NOMO-1 treated with dmso at 0.1 percent for 144 hours (cell line): ENCODE results near the gene KCNN4.
A peak's percentile ranks its signal among the peaks of the same experiment; 100 is the strongest.

Source experiments
- DNase-seq: peaks from one replicate; lab custom pipeline; 2025; ENCODE audit not compliant: unreplicated experiment; lab: John Stamatoyannopoulos, UW

The KCNN4 gene

DNA sequence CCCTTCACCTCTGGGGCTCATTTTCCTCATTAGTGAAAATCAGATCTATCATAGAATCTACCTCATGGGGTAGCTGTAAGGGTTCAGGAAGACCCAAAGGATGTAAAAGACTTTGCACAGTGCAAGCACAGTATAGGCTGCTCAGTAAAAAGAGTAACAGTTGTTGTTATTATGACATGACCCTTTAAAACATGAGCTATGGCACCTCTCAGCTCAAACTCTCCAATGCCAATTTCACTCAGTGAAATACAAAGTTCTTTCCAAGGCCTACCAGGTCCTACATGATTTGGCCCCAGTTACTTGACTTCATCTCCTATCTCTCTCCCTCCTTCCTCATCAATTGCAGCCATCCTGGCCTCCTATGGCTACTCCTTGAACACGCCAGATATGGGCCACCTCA, 30.9 kb downstream of the KCNN4 start:
- DNase-seq = no peak

GRCh38 chr19:43749152-43749551, 31.6 kb downstream of the KCNN4 start:
- no peak for DNase-seq

- DNase-seq = no peak
Observed at GRCh38 chr19:43748685-43749084, 32.1 kb downstream of the KCNN4 start.

DNA sequence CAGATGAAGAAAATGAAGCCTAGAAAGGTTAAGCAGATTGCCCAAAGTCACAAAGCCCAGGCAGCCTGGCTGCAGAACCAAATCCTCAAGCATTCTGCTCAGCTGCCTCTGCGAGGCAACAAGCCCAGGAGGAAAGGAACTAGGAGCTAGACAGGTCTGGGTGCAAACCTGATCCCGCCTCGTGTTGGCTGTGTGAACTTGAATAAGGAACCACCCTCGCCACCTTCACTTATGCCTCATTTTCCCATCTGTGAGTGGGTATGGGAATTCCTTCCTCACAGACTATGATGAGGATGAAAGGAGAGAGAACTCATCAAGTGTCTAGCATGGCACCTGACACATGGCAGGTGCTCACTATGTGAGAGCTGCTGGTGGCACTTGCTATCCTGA, 32.6 kb downstream of the KCNN4 start:
- DNase-seq = no peak

DNA sequence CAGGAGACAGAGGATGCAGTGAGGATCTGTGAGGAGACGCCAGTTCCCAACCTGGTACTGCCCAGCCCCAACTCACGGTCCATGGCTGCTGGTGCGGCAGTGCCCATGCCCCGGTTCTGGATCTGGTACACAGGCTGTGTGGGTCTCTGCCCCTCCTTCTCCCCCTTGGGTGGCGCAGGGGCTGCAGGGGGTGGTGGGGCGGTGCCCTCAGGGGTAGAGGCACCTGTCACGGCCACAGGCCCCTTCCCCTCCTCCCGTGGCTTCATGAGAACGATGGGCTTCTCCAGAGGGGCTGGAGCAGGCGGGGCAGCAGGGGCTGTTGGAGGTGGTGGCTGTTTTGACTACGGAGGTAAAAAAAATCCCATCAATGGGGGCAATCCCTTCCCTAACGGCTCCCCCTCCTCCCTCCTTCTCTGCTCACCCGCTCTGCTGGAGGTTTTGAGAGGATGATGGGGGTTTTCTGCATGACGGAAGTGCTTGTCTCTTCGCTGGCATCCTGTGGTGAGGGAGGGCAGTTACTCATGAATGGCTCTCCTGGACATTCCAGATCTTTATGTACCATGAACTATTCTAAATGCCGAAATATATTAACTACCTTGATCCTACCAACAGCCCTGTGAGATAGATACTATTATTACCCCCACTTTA, 33.1 kb downstream of the KCNN4 start:
- no peak for DNase-seq

GRCh38 chr19:43743059-43743458, 37.7 kb downstream of the KCNN4 start:
- DNase-seq = no peak

GRCh38 chr19:43741075-43741825, 39.5 kb downstream of the KCNN4 start:
- no peak for DNase-seq

DNA sequence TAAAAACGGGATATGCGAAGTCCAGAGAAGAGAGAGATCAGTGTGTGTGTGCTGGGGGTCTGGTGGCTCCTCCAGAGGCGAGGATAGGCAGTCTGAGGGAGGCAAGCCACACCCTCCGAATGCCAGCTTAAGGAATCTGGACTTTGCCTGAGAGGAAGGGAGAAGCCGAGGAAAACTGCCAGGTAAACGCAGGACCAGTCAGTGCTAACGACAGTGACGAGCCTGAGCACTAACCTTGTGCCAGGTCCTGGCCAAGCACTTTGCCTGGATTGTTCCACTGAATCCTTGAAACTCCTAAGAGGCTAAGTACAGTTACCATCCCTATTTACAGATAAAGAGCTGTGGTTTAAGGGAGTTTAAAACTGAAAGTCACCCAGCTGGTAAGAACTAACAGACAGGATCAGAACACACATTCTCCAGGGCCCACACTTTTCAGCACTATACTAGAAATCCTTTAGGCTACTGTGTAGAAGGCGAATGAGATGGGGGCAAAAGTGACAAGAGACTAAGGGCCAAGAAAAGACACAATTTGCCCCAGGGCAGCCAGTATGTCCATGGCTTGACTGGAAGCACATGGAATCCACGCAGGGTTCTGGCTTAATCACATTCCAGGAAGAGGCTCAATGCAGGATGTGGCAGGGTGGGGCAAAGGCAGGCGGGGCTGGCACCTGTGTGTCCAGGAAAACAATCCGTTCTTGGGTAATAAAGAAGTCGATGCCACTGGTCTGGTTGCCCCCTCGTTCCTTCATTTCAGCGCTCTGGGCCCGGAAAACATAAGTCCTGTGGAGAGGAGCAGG, 41.1 kb downstream of the KCNN4 start:
- DNase-seq = no peak

DNA sequence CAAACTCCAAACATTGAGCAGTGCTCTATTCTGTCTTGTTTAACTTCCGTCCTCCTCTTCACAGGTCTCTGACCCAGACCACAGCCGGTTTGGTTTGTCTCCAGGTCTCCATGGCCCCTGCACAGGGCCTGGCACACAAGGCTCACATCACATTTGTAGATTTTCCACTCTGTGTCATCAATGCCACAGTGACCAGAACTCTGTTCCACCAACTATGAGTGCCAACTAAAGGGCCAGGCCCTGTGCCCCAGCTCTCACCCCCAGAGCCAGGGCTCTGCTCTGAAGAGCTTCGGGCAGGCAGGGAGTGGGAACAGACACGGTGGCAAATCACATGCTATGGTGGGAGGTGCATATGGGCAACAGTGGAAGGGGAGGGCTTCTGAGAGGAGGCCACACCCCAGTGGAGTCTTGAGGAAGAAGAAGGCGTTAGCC, 42.0 kb downstream of the KCNN4 start:
- DNase-seq = no peak

GRCh38 chr19:43735957-43736356, 44.8 kb downstream of the KCNN4 start:
- DNase-seq = no peak

- no peak for DNase-seq
Observed at GRCh38 chr19:43735013-43735412, 45.8 kb downstream of the KCNN4 start.

GRCh38 chr19:43731846-43732245, 48.9 kb downstream of the KCNN4 start:
- no peak for DNase-seq

- no peak for DNase-seq
Observed at GRCh38 chr19:43731346-43731745, 49.4 kb downstream of the KCNN4 start.

GRCh38 chr19:43729919-43730318, 50.9 kb downstream of the KCNN4 start:
- DNase-seq = no peak

- DNase-seq = no peak
Observed at GRCh38 chr19:43727593-43727853, 53.2 kb downstream of the KCNN4 start.

DNA sequence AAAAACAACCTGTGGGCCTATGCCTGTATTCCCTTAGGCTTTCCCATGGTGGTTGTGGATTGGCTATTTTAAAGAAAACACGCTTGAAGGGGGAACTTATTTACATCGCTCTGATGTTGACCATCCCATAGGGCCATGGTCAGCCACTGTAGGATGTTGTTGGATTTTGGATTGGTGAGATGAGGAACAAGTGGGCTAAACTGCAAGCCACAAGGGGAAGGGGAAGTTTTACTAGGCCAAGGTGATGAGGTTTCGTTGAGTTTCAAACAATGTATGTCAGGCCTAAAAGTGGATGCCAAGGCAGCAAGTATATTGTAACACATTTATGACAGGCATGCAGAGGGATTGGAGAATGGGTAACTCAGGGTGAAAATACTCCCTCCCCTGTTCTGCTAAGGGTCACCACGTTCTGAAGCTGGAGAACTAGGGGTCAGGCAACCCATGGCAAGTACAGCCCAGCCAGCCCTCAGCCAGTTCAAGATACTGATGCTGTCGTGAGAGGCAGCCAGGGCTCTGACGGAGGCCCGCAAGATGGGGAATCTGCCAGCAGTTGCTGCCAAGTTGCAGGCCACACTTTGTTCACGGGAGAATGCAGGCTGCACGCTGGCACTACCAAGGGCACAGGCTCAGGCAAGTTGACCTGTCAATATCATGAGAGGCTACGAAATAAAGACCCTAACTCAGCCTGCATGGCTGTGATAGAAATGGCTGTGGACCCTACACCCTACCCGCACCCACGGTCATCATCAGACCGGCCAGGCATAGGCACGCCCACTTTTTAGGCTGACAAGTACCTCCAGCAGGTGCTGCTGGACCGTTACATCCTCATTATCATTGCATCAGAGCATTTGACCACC, 53.8 kb downstream of the KCNN4 start:
- peak; percentile 46 for DNase-seq

GRCh38 chr19:43725468-43725867, 55.3 kb downstream of the KCNN4 start:
- peak; percentile 41 for DNase-seq

- DNase-seq = no peak
Observed at GRCh38 chr19:43724896-43725295, 55.9 kb downstream of the KCNN4 start.

- DNase-seq = no peak
Observed at GRCh38 chr19:43723588-43723987, 57.2 kb downstream of the KCNN4 start.

DNA sequence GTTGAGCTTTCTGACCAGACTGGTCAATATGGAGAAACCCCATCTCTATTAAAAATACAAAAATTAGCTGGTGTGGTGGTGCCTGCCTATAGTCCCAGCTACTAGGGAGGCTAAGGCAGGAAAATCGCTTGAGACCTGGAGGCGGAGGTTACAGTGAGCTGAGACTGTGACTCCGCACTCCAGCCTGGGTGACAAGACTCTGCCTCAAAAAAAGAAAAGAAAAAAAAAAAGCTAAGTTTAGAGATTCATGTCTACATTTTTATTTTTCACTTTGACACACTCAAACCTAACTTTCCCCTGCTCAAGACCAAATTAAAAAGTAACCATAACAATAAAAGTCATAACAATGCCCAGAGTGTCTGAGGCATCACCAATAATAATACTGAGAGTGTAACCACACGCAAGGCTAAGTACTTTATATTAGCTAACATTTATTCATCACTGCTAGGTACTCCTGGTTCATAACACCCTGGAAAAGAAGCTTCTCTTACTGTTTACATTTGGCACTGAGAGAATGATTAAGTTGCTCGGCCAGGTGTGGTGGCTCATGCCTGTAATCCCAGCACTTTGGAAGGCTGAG, 59.2 kb downstream of the KCNN4 start:
- DNase-seq = no peak

GRCh38 chr19:43720936-43721335, 59.8 kb downstream of the KCNN4 start:
- no peak for DNase-seq
